Mesodermal cell (in vitro differentiated cells): ENCODE data around the gene SMAGP.
"Not testable (repeated sequence)": the region's sequence is repeated elsewhere in the genome, so short reads cannot be mapped to it uniquely, and the experiment has no call there.

Experiments
- H3K27ac ChIP-seq: 2 replicates; pipeline ENCODE4 v1.7.0; 2013; ENCODE audit warnings: mild to moderate bottlenecking, low read depth, low read length, moderate library complexity; ENCODE audit not compliant: severe bottlenecking
- H3K36me3 ChIP-seq: 2 replicates; pipeline ENCODE4 v1.7.1; 2013; ENCODE audit warnings: mild to moderate bottlenecking, low read length, moderate library complexity; ENCODE audit not compliant: control insufficient read depth, insufficient read depth
- H3K4me1 ChIP-seq: one replicate; pipeline ENCODE4 v1.7.1; 2013; ENCODE audit warnings: mild to moderate bottlenecking, low read length; ENCODE audit not compliant: insufficient read depth, control insufficient read depth, poor library complexity, severe bottlenecking
- H3K4me3 ChIP-seq: 2 replicates; pipeline ENCODE4 v1.7.0; 2013; ENCODE audit warnings: low read length, control low read depth, mild to moderate bottlenecking; ENCODE audit not compliant: insufficient read depth, poor library complexity, severe bottlenecking; ENCODE audit errors: extremely low read depth
- H3K9me3 ChIP-seq: 2 replicates; pipeline ENCODE4 v1.7.1; 2013; ENCODE audit warnings: mild to moderate bottlenecking, low read length, moderate library complexity; ENCODE audit not compliant: control insufficient read depth
- WGBS, 2 experiments: methylation state at CpG; one replicate each; pipeline ENCODE4 v1.1.5; 2013; ENCODE audit warnings: missing lambda C conversion rate in 2 of 2; ENCODE audit not compliant: insufficient coverage in 2 of 2; 5-methylcytosine and 5-hydroxymethylcytosine counted together

SMAGP gene

DNA sequence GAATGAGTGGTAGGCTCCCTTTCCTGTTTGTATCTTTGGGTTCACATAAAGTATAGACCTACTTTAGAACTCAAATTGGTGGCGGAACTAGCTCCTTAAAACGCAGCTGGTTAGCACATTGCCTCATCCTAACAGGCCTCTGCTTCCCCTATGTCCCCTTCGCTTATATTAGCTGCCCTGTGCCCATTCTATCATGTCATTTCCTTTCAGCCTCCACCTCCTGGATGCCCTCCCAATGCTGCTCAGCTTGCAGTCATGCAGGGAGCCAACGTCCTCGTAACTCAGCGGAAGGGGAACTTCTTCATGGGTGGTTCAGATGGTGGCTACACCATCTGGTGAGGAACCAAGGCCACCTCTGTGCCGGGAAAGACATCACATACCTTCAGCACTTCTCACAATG, 28.1 kb downstream of the SMAGP start:
- Histone ChIP-seq H3K27ac (no peak overlapping the region), H3K9me3 (no peaks in the 10 kb centered on the region), H3K4me3 (no peak overlapping the region), H3K4me1 (peaks cover 18% of the 10 kb centered on the region), H3K36me3 (peaks cover 48% of the 10 kb centered on the region)
- 97% methylated on average over 3 of the region's 7 CpGs for WGBS, 2 experiments

GRCh38 chr12:51240971-51241370, 29.2 kb downstream of the SMAGP start:
- WGBS, 2 experiments = 86 to 100% methylated on average over 1 of the region's 2 CpGs
- no peak overlapping the region for H3K27ac ChIP-seq
- H3K4me3 ChIP-seq = no peak overlapping the region

DNA sequence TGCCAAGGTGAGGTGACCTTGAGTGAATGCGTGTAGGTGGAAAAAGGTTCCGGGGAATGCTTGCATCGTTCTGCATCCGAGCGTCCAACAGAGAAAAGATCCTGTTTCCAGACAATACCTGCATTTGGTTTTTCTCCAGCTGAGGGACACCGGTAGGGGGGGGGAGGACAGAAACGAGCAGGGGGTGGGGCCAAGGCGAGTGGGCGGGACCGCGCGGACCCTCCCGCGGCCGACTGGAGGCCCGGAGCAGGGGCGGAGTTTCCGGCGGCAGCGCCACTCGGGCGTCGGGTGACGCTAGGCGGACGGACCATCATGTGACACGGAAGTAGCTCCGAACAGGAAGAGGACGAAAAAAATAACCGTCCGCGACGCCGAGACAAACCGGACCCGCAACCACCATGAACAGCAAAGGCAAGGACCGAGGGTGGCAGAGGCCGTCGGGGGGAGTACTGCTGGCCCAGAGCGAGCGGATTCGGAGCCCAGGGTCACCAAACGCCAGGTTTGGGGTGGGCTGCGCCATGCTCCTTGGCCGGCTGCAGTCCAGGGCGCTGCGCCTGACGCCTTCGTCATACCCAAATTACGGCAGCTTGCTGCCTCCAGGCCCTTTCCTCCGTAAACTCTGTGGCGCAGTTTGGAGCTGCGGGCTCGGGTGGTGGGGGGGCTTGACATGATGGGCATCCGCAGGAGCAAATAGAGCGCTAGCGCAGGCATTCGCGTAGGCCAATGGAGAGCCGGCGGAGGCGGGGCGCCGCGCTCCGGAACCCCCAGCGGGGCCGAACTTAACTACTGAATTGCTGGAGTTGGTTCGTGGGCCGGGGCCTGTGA, 31.5 kb downstream of the SMAGP start, which contains the start of gene DAZAP2:
Gene DAZAP2, plus strand, starts transcription at position 317 of the 825 bp plus-strand sequence. Its CDS starts 82 bp downstream, at position 399.
- H3K27ac ChIP-seq = peak within 1 kb of the TSS; percentile 98
- no peaks in the 10 kb centered on the region for H3K9me3 ChIP-seq
- peaks cover 36% of the 10 kb centered on the region for H3K36me3 ChIP-seq
- peaks cover 3% of the 10 kb centered on the region for H3K4me1 ChIP-seq
- peak within 1 kb of the TSS; percentile 83 for H3K4me3 ChIP-seq
- 0 to 1% methylated on average over 63 to 64 of the region's 70 CpGs for whole genome bisulfite sequencing, 2 experiments

More at GRCh38 chr12:51240971-51241370, 29.2 kb downstream of the SMAGP start:
- peaks cover 48% of the 10 kb centered on the region for H3K36me3 ChIP-seq
- H3K4me1 ChIP-seq = peaks cover 8% of the 10 kb centered on the region
- no peaks in the 10 kb centered on the region for H3K9me3 ChIP-seq

- Histone ChIP-seq H3K4me3 (peak overlapping the region; percentile 83), H3K27ac (peak overlapping the region; percentile 8), H3K4me1 (peaks cover 2% of the 10 kb centered on the region), H3K36me3 (peaks cover 33% of the 10 kb centered on the region), H3K9me3 (no peaks in the 10 kb centered on the region)
- WGBS, 2 experiments = 56 to 60% methylated on average over 8 to 10 of the region's 10 CpGs
Measured at GRCh38 chr12:51238037-51238509, 32.1 kb downstream of the SMAGP start.

DNA sequence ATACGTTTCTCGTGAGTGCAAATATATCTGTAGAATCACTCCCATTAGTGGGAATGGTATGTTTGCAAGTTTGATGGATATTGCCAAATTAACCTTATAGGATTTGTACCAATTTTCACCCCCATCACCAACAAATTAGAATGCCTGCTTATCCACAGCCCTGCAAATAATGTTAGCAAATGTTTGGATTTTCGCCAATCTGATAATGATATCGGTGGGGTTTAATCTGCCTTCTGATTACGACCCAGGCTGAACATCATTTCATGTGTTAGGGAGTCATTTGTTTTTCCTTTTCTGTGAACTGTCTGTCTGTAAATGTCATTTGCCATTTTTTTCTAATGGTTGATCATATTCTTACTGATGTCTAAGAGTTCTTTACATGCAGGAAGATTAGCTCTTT, 35.7 kb downstream of the SMAGP start:
- WGBS, 2 experiments = 93 to 95% methylated on average over 3 to 4 of the region's 5 CpGs
- Histone ChIP-seq H3K4me1 (no peaks in the 10 kb centered on the region), H3K36me3 (no peaks in the 10 kb centered on the region)

GRCh38 chr12:51232642-51233041, 37.6 kb downstream of the SMAGP start:
- no peak overlapping the region for H3K4me3 ChIP-seq
- no peaks in the 10 kb centered on the region for H3K36me3 ChIP-seq
- no peaks in the 10 kb centered on the region for H3K9me3 ChIP-seq
- H3K27ac ChIP-seq = no peak overlapping the region
- H3K4me1 ChIP-seq = no peaks in the 10 kb centered on the region

More for the DNA sequence above, 35.7 kb downstream of the SMAGP start:
- no peaks in the 10 kb centered on the region for H3K9me3 ChIP-seq
- H3K27ac ChIP-seq = no peak overlapping the region
- no peak overlapping the region for H3K4me3 ChIP-seq

- no peaks in the 10 kb centered on the region for H3K4me1 ChIP-seq
- no peak overlapping the region for H3K27ac ChIP-seq
- H3K4me3 ChIP-seq = no peak overlapping the region
- H3K36me3 ChIP-seq = no peaks in the 10 kb centered on the region
- WGBS, 2 experiments = 90 to 96% methylated on average over 6 of the region's 7 CpGs
- no peaks in the 10 kb centered on the region for H3K9me3 ChIP-seq
Measured at GRCh38 chr12:51229116-51229809, 41.0 kb downstream of the SMAGP start.

GRCh38 chr12:51227962-51228361, 42.3 kb downstream of the SMAGP start:
- Histone ChIP-seq H3K36me3 (no peaks in the 10 kb centered on the region), H3K27ac (no peak overlapping the region), H3K9me3 (no peaks in the 10 kb centered on the region), H3K4me3 (no peak overlapping the region), H3K4me1 (no peaks in the 10 kb centered on the region)
- WGBS, 2 experiments = no CpG with 5 or more reads among the region's 1 CpG

DNA sequence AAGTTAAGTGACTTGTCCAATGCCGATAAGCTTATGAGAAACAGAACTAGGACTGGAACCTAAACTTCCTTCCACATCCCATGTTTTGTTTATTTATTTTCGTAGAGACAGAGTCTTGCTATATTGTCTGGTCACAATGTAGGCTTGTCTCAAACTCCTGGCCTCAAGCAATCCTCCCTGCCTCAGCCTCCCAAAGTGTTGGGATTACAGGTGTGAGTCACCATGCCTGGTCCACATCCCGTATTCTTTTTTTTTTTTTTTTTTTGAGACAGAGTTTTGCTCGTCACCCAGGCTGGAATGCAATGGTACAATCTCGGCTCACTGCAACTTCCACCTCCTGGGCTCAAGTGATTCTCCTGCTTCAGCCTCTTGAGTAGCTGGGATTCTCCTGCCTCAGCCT, 43.1 kb downstream of the SMAGP start:
- H3K27ac ChIP-seq, H3K36me3 ChIP-seq, H3K4me3 ChIP-seq, H3K9me3 ChIP-seq, H3K4me1 ChIP-seq: not testable (repeated sequence)
- WGBS, 2 experiments = 95 to 100% methylated on average over 2 to 4 of the region's 5 CpGs

DNA sequence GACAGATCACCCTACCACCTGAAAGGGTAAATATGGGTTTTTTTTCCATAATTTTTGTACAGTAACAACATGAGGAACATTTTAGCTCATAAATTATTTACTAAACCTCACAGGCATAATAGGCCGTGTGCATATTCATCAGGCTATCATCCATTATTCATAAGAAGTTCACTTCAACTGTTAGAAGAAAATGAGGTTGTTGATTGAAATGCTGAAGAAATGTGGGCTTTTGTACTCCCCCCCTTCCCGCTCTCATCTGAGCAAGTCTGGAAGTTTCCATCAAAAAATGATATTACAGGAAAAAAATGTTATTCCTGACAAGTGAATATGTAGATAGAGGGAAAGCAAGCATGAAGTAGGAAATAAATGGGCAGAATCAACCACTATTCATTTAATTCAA, 44.4 kb downstream of the SMAGP start:
- Histone ChIP-seq H3K4me1 (no peaks in the 10 kb centered on the region), H3K36me3 (no peaks in the 10 kb centered on the region), H3K4me3 (no peak overlapping the region), H3K9me3 (no peaks in the 10 kb centered on the region), H3K27ac (no peak overlapping the region)
- WGBS, 2 experiments = no CpG with 5 or more reads among the region's 2 CpGs

- Histone ChIP-seq H3K4me1 (no peaks in the 10 kb centered on the region), H3K9me3 (no peaks in the 10 kb centered on the region), H3K36me3 (no peaks in the 10 kb centered on the region), H3K27ac (no peak overlapping the region), H3K4me3 (no peak overlapping the region)
- WGBS, 2 experiments = 72 to 77% methylated on average over 4 of the region's 4 CpGs
Measured at GRCh38 chr12:51225234-51225633, 45.0 kb downstream of the SMAGP start.
